Activated naive CD4-positive, alpha-beta T cell treated with anti-CD3 and anti-CD28 coated beads for 36 hours (primary cell): ENCODE results near the gene DMRT1. TPM values are rescaled to one million over a fixed set of nuclear protein-coding genes. Genes with fewer than 3 reads are reported as not detected.
"Not testable (repeated sequence)": the region's sequence is repeated elsewhere in the genome, so short reads cannot be mapped to it uniquely, and the experiment has no call there.

Experiments used
- CTCF ChIA-PET: fragments of 350-600 bp; sonication (Branson Sonifier 250); formaldehyde crosslinking; loops from one replicate; lab custom pipeline; 2021; ENCODE audit warnings: antibody characterized with exemption; lab: Charles Lee
- DNase-seq: peaks from one replicate; pipeline ENCODE4 v3.0.0-alpha.2; 2020
- H3K27ac Mint-ChIP-seq: one replicate; pipeline ENCODE4 v1.8.0; 2021; ENCODE audit warnings: mild to moderate bottlenecking, mixed read lengths
- H3K27me3 Mint-ChIP-seq: one replicate; pipeline ENCODE4 v1.8.0; 2021; ENCODE audit warnings: low read depth, mixed read lengths
- H3K36me3 Mint-ChIP-seq: one replicate; pipeline ENCODE4 v1.8.0; 2021; ENCODE audit warnings: low read depth, mixed read lengths
- H3K4me1 Mint-ChIP-seq: one replicate; pipeline ENCODE4 v1.8.0; 2021; ENCODE audit warnings: low read depth, mixed read lengths
- H3K4me3 Mint-ChIP-seq: one replicate; pipeline ENCODE4 v1.8.0; 2021; ENCODE audit warnings: mild to moderate bottlenecking, moderate library complexity, mixed read lengths
- H3K9me3 Mint-ChIP-seq: one replicate; pipeline ENCODE4 v1.8.0; 2021; ENCODE audit warnings: mixed read lengths
- intact Hi-C: fragments of 100-400 bp; cut with micrococcal nuclease; formaldehyde crosslinking; loops from one replicate; pipeline ENCODE4 v1.15.1; 2023
- total RNA-seq, 2 experiments: library from RNA; stranded (reverse); gene quantifications; one replicate each; pipeline ENCODE4 v1.2.3, GENCODE V29; 2021

The DMRT1 gene
- total RNA-seq, 2 experiments from 2014 or later, result not detected

DNA sequence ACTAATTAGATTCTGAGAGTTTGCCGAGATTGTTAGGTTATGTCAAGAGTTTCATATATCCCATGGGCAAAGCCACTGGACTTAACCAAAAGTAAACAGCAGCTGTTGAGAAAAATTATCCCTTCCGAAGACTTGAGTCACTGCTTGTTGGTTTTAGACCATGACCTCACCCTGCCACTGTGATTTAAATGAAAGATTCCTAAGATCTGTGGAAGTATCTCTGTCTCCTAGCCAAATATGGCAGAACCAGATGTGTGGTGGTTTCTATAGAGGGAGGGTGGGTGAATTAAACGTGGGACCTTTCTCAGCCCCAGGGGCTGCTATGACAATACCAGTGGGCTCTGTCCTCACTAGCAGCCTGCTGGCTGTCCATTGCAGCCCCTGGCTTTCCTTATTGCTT is 154.3 kb downstream of the DMRT1 start:
- H3K36me3 Mint-ChIP-seq, result no peaks in the 10 kb centered on the region
- H3K27ac Mint-ChIP-seq, result no peak overlapping the region
- no peaks in the 10 kb centered on the region for H3K4me1 Mint-ChIP-seq
- CTCF ChIA-PET, result interaction anchor here (0.6 to 1.4 kb wide), 5 partner anchors 9 to 96 kb away, joined by 3 to 4 read pairs (median 3); no protein-coding TSS in a partner anchor
- H3K4me3 Mint-ChIP-seq, result no peak overlapping the region
- intact Hi-C loops, result no loop called here
- DNase-seq, result no peak
- H3K9me3 Mint-ChIP-seq, result peaks cover 1% of the 10 kb centered on the region
- peaks cover 7% of the 10 kb centered on the region for H3K27me3 Mint-ChIP-seq

DNA sequence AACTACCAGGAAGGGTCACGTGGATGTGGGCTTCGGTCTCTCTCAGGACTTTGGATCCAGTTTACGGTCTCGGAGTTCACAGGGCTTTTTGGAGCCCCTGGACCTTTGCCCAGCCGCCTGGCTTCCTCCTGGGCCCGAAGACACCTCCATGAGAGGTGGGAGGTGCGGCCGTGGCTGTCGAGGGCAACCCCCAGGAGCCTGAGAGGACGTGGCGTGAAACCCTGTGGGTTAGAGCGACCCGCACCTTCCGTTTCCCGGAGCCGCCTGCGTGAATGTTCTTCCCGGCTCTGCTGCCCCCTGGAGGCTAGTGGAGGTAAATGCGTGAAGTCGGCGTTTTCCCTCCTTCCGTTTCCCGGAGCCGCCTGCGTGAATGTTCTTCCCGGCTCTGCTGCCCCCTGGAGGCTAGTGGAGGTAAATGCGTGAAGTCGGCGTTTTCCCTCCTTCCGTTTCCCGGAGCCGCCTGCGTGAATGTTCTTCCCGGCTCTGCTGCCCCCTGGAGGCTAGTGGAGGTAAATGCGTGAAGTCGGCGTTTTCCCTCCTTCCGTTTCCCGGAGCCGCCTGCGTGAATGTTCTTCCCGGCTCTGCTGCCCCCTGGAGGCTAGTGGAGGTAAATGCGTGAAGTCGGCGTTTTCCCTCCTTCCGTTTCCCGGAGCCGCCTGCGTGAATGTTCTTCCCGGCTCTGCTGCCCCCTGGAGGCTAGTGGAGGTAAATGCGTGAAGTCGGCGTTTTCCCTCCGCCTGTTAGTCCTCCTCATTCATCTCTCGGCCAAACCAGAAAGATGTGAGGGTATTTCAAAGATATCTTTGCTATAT is 157.0 kb downstream of the DMRT1 start:
- intact Hi-C loops, result loop anchor here (1.0 kb wide), 1 partner anchor 104 kb away; no protein-coding TSS in a partner anchor
- CTCF ChIA-PET, result interaction anchor here (0.5 to 7.5 kb wide), 7 partner anchors 9 to 223 kb away, joined by 3 to 74 read pairs (median 4); no protein-coding TSS in a partner anchor
- H3K4me3 Mint-ChIP-seq, result not testable (repeated sequence)

DNA sequence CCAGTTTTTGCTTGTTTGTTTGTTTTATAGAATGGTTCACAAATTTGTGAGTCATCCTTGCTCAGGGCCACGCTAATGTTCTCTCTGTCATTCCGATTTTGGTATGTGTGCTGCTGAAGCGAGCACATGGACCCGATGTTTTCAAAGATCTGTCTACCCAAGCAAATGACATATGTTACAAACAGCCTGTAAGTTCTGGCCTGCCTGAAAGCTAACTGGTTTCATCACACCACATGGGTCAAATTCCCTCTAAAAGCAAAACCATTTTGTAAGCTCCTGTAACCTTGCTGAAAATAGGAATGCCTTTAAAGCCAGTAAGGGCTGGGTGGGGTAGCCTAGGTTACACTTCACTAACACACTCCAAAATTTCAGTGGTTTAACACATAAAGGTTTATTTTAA is 160.3 kb downstream of the DMRT1 start:
- intact Hi-C loops, result loop anchor here (10.0 kb wide), 1 partner anchor 617 kb away; no protein-coding TSS in a partner anchor
- Mint-ChIP-seq H3K4me1 (peaks cover 7% of the 10 kb centered on the region), H3K9me3 (peaks cover 1% of the 10 kb centered on the region), H3K4me3 (no peak overlapping the region), H3K27me3 (peaks cover 13% of the 10 kb centered on the region), H3K27ac (no peak overlapping the region), H3K36me3 (no peaks in the 10 kb centered on the region)
- no peak for DNase-seq
- CTCF ChIA-PET, result interaction anchor here (0.7 to 7.5 kb wide), 3 partner anchors 24 to 460 kb away, joined by 3 to 74 read pairs (median 4); no protein-coding TSS in a partner anchor

More for the DNA sequence above, 157.0 kb downstream of the DMRT1 start:
- H3K27me3 Mint-ChIP-seq, H3K9me3 Mint-ChIP-seq, H3K4me1 Mint-ChIP-seq, H3K36me3 Mint-ChIP-seq, H3K27ac Mint-ChIP-seq, DNase-seq: not testable (repeated sequence)

DNA sequence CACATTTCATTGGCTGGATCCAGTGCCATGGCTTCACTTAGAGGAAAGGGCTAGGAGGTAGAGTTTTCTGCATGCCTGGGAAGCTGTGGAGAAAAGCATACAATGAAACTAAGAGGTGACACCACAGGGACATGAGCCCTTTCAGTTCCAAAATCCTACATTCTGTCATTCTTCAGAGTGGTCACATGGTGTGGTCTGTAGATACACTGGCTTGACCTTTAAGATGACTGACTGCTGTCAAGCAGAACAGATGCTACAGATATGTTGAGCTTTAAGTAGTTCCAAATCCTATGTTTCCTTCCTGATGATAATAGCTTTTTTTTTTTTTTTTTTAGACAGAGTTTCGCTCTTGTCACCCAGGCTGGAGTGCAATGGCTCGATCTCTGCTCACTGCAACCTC is 161.2 kb downstream of the DMRT1 start:
- Mint-ChIP-seq H3K9me3 (peaks cover 1% of the 10 kb centered on the region), H3K36me3 (no peaks in the 10 kb centered on the region), H3K4me1 (peaks cover 7% of the 10 kb centered on the region), H3K27me3 (peaks cover 20% of the 10 kb centered on the region), H3K27ac (no peak overlapping the region), H3K4me3 (no peak overlapping the region)
- CTCF ChIA-PET, result interaction anchor here (0.6 to 7.5 kb wide), 9 partner anchors 13 to 1582 kb away, joined by 3 to 74 read pairs (median 3); no protein-coding TSS in a partner anchor
- DNase-seq, result no peak
- intact Hi-C loops, result loop anchor here (10.0 kb wide), 1 partner anchor 618 kb away; no protein-coding TSS in a partner anchor

DNA sequence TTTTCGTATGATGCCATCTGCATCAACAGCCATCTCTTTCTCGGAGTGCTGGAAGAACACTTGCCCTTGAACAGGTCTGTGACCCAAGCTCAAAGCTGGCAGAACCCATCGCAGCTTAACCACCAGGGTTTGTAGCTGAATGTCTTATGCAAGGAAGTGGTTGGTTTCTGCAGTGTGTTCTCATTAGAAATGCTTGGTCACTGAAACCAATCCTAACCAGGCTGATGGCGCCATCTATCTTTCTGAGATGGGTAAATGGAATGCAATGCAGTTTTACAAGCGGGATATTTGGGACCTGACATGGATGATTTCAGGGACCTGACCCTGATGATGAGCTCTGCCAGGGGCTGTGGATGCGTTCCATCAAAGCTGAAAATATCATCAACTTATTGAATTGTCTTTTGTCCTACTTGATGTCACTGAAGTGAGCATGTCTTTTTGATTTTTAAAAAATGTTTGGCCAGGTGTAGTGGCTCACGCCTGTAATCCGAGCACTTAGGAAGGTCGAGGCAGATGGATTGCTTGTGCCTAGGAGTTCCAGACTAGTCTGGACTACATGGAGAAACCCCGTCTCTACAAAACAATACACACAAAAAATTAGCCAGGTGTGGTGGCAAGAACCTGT is 163.7 kb downstream of the DMRT1 start:
- no peaks in the 10 kb centered on the region for H3K9me3 Mint-ChIP-seq
- H3K4me3 Mint-ChIP-seq, result no peak overlapping the region
- peak; percentile 56 for DNase-seq
- intact Hi-C loops, result loop anchor here (1.0 to 10.0 kb wide), 3 partner anchors 111 to 620 kb away; no protein-coding TSS in a partner anchor
- H3K4me1 Mint-ChIP-seq, result peaks cover 7% of the 10 kb centered on the region
- no peaks in the 10 kb centered on the region for H3K36me3 Mint-ChIP-seq
- CTCF ChIA-PET, result interaction anchor here (0.6 to 7.5 kb wide), 15 partner anchors 9 to 448 kb away, joined by 3 to 74 read pairs (median 4); no protein-coding TSS in a partner anchor
- peaks cover 29% of the 10 kb centered on the region for H3K27me3 Mint-ChIP-seq
- H3K27ac Mint-ChIP-seq, result no peak overlapping the region

DNA sequence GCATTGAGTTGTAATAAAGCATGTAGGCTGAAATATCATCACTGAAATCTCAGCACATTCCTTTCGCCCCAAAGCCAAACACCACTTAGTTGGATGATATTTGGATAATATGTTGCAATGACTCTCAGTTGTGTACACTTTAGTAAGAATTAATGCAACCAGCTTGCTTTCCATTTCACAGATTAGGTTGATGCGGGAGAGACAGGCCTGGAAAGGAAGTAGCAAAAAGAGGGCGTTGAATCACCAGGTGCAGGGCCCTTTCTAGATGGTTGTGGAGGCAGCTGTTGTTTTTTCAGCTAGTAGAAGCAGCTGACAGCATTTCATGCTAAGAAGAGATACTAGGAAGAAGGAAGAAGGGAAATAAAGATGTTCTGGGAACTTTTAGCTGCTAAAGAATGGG is 165.8 kb downstream of the DMRT1 start:
- peaks cover 7% of the 10 kb centered on the region for H3K4me1 Mint-ChIP-seq
- CTCF ChIA-PET, result interaction anchor here (0.6 to 1.6 kb wide), 4 partner anchors 26 to 458 kb away, joined by 3 to 5 read pairs (median 3); no protein-coding TSS in a partner anchor
- H3K4me3 Mint-ChIP-seq, result no peak overlapping the region
- intact Hi-C loops, result loop anchor here (5.0 to 10.0 kb wide), 2 partner anchors 200 to 623 kb away; no protein-coding TSS in a partner anchor
- no peaks in the 10 kb centered on the region for H3K9me3 Mint-ChIP-seq
- H3K36me3 Mint-ChIP-seq, result no peaks in the 10 kb centered on the region
- no peak overlapping the region for H3K27ac Mint-ChIP-seq
- DNase-seq, result no peak
- H3K27me3 Mint-ChIP-seq, result peaks cover 30% of the 10 kb centered on the region

DNA sequence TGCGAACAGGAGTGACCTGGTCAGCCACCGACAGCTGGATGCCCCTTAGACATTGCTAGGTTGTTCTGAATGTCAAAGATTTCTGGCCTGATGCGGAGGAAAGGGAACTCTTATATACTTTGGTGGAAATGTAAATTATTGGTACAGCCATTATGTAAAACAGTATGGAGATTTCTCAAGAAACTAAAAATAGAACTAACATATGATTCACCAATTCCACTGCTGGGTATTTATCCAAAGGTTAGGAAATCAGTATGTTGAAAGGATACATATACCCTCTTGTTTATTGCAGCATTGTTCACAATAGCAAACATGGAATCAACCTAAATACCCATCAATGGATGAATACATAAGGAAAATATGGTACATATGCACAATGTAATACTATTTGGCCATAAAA is 166.7 kb downstream of the DMRT1 start:
- CTCF ChIA-PET, result interaction anchor here (0.8 to 2.9 kb wide), 9 partner anchors 11 to 498 kb away, joined by 3 to 16 read pairs (median 5); no protein-coding TSS in a partner anchor
- Mint-ChIP-seq H3K27ac (no peak overlapping the region), H3K36me3 (no peaks in the 10 kb centered on the region), H3K4me3 (no peak overlapping the region), H3K9me3 (no peaks in the 10 kb centered on the region), H3K4me1 (peaks cover 7% of the 10 kb centered on the region), H3K27me3 (peaks cover 30% of the 10 kb centered on the region)
- intact Hi-C loops, result loop anchor here (2.0 to 10.0 kb wide), 4 partner anchors 201 to 623 kb away; no protein-coding TSS in a partner anchor
- DNase-seq, result no peak

DNA sequence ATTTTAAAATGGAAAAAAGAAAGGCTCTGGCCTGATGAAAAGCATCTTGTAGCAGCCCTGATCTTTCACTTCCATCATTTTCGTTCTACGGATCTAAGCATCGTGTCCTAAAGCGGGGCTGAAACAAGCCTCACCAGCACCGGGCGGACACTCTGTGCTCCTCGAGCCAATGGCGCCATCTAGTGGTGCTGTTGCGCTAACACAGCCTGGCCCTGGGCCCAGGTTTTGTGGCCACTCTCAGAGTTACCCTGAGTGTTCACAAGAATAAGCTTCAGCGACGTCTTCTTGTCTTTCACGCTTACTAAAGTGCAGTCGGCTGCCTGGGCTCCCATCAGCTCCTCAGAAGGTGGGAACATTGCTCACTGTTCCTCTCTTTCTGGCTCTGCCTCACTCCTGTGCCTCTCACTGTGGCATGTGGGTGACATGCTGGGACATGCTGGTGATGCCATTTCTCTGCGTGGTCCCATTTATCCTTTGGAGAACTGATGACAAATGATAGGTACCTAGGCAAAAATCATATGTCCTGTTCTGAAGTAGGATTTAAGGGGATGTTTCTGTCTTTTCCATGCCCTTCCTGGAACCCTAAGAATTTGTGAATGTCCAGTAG is 167.7 kb downstream of the DMRT1 start:
- H3K27ac Mint-ChIP-seq, result no peak overlapping the region
- H3K36me3 Mint-ChIP-seq, result no peaks in the 10 kb centered on the region
- no peaks in the 10 kb centered on the region for H3K9me3 Mint-ChIP-seq
- CTCF ChIA-PET, result interaction anchor here (0.6 to 2.9 kb wide), 28 partner anchors 9 to 499 kb away, joined by 3 to 18 read pairs (median 4); no protein-coding TSS in a partner anchor
- peak; percentile 88 for DNase-seq
- no peak overlapping the region for H3K4me3 Mint-ChIP-seq
- peaks cover 7% of the 10 kb centered on the region for H3K4me1 Mint-ChIP-seq
- peaks cover 30% of the 10 kb centered on the region for H3K27me3 Mint-ChIP-seq
- intact Hi-C loops, result loop anchor here (1.0 to 10.0 kb wide), 5 partner anchors 115 to 624 kb away; no protein-coding TSS in a partner anchor

DNA sequence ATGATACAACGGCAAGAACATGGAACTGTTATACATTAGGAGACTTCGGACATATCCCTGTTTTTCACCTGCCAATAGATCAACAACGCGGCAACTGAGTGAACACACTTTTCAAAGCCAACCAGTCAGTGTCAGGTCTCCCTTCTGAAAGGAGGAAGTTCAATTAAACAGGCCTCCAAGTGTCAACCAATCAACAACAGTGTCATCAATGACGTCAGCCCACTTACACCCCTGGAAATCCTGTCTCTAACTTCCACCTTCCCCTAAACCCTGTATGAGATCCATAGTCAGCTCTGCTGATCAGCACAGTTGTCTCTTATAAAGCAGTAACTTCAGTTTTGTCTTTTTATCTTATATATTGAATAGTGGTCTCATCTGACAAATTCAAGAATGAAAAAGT is 171.5 kb downstream of the DMRT1 start:
- H3K9me3 Mint-ChIP-seq, result no peaks in the 10 kb centered on the region
- no peak overlapping the region for H3K4me3 Mint-ChIP-seq
- H3K36me3 Mint-ChIP-seq, result no peaks in the 10 kb centered on the region
- H3K27ac Mint-ChIP-seq, result no peak overlapping the region
- no peaks in the 10 kb centered on the region for H3K4me1 Mint-ChIP-seq
- intact Hi-C loops, result loop anchor here (10.0 kb wide), 1 partner anchor 422 kb away; no protein-coding TSS in a partner anchor
- CTCF ChIA-PET, result interaction anchor here (0.7 kb wide), 1 partner anchor 315 kb away, joined by 4 read pairs; no protein-coding TSS in a partner anchor
- H3K27me3 Mint-ChIP-seq, result peaks cover 13% of the 10 kb centered on the region
- no peak for DNase-seq

DNA sequence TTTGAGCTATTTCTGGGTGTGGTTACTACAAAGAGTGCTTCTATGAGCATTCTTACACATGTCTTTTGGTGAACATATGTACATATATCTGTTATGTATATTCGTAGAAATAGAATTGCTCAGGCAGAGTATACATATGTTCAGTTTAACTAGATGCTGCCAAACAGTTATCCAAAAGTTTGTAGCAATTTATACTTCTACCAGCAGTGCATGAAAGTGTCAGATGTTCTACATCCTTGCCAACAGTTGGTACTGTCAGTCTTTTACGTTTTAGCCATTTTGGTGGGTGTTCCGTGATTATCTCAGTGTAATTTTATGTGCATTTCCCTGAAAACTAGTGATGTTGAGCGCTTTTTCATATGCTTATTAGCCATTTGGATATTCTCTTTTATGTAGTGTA is 172.7 kb downstream of the DMRT1 start:
- CTCF ChIA-PET, result no interaction called here

DNA sequence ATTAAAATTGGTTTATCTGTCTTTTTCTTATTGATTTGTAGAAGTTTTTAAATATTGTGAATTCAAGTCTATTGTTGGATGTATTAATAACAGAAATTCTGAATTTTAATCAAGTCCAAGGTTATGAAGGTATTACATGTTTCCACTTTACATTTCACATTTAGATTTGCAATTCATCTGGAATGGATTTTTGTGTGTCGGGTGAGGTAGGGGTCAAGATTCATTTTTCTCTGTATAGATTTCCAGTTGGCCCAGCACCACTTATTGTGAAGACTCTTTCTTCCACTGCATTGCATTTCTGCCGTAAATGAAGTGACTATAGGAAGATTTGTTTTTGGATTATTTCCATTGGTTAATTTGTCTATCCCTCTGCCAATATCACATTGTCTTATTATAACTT is 173.1 kb downstream of the DMRT1 start:
- Mint-ChIP-seq H3K36me3 (no peaks in the 10 kb centered on the region), H3K4me1 (peaks cover 3% of the 10 kb centered on the region), H3K27me3 (peaks cover 10% of the 10 kb centered on the region), H3K27ac (no peak overlapping the region), H3K9me3 (no peaks in the 10 kb centered on the region), H3K4me3 (no peak overlapping the region)
- no peak for DNase-seq
- intact Hi-C loops, result loop anchor here (10.0 kb wide), 1 partner anchor 420 kb away; no protein-coding TSS in a partner anchor
- CTCF ChIA-PET, result no interaction called here

More for the DNA sequence above, 172.7 kb downstream of the DMRT1 start:
- peaks cover 3% of the 10 kb centered on the region for H3K4me1 Mint-ChIP-seq
- no peaks in the 10 kb centered on the region for H3K36me3 Mint-ChIP-seq
- no peaks in the 10 kb centered on the region for H3K9me3 Mint-ChIP-seq
- intact Hi-C loops, result loop anchor here (10.0 kb wide), 1 partner anchor 421 kb away; no protein-coding TSS in a partner anchor
- no peak for DNase-seq
- H3K27ac Mint-ChIP-seq, result no peak overlapping the region
- no peak overlapping the region for H3K4me3 Mint-ChIP-seq
- peaks cover 10% of the 10 kb centered on the region for H3K27me3 Mint-ChIP-seq
